ENCODE measurements around the gene ECPAS.

Gene ECPAS

GRCh38 chr9:111386386-111386785 lies 97.8 kb downstream of the ECPAS start:
- no peak for TF ChIP-seq CSRNP3 (CRISPR knock-in tag; IDR thresholded peaks at IDR 0.05)
- TF ChIP-seq GLIS3 (CRISPR knock-in tag; IDR thresholded peaks at IDR 0.05) = no peak
- no peak for TF ChIP-seq ZFP30 (CRISPR knock-in tag; IDR thresholded peaks at IDR 0.05)
- no peak for TF ChIP-seq ZNF565 (CRISPR knock-in tag; conservative IDR thresholded peaks at IDR 0.05; ENCODE audit: low read depth)
- TF ChIP-seq ZFP3 (CRISPR knock-in tag; IDR thresholded peaks at IDR 0.05) = no peak
- no peak for TF ChIP-seq OSR1 (CRISPR knock-in tag; IDR thresholded peaks at IDR 0.05)
- ATAC-seq = no peak

GRCh38 chr9:111381006-111381405 lies 103.2 kb downstream of the ECPAS start:
- TF ChIP-seq PPARA (CRISPR knock-in tag; IDR thresholded peaks at IDR 0.05; ENCODE audit: borderline replicate concordance) = no peak
- no peak for TF ChIP-seq ZNF70 (CRISPR knock-in tag; IDR thresholded peaks at IDR 0.05)
- no peak for TF ChIP-seq ZNF565 (CRISPR knock-in tag; conservative IDR thresholded peaks at IDR 0.05; ENCODE audit: low read depth)
- TF ChIP-seq ARNTL (CRISPR knock-in tag; IDR thresholded peaks at IDR 0.05; ENCODE audit: borderline replicate concordance, low read depth) = no peak
- TF ChIP-seq OSR1 (CRISPR knock-in tag; IDR thresholded peaks at IDR 0.05) = no peak
- TF ChIP-seq BACH2 (CRISPR knock-in tag; IDR thresholded peaks at IDR 0.05; ENCODE audit: borderline replicate concordance) = no peak
- TF ChIP-seq ZFP30 (CRISPR knock-in tag; IDR thresholded peaks at IDR 0.05) = no peak
- no peak for TF ChIP-seq ESRRG (CRISPR knock-in tag; IDR thresholded peaks at IDR 0.05)
- no peak for TF ChIP-seq CSDC2 (CRISPR knock-in tag; IDR thresholded peaks at IDR 0.05)
- no peak for TF ChIP-seq PATZ1 (CRISPR knock-in tag; IDR thresholded peaks at IDR 0.05; ENCODE audit: borderline replicate concordance)
- TF ChIP-seq CSRNP3 (CRISPR knock-in tag; IDR thresholded peaks at IDR 0.05) = no peak
- TF ChIP-seq ZFP3 (CRISPR knock-in tag; IDR thresholded peaks at IDR 0.05) = no peak
- TF ChIP-seq RARB (CRISPR knock-in tag; IDR thresholded peaks at IDR 0.05) = no peak
- no peak for TF ChIP-seq ZNF8 (CRISPR knock-in tag; IDR thresholded peaks at IDR 0.05)
- no peak for TF ChIP-seq POU6F1 (CRISPR knock-in tag; IDR thresholded peaks at IDR 0.05; ENCODE audit: borderline replicate concordance, low read depth)
- ATAC-seq = no peak

GRCh38 chr9:111375817-111376564 lies 108.2 kb downstream of the ECPAS start:
- ATAC-seq = no peak
- TF ChIP-seq PPARA (CRISPR knock-in tag; IDR thresholded peaks at IDR 0.05; ENCODE audit: borderline replicate concordance) (no peak), ESRRG (CRISPR knock-in tag; IDR thresholded peaks at IDR 0.05) (no peak), TSHZ2 (CRISPR knock-in tag; IDR thresholded peaks at IDR 0.05) (no peak)

- ATAC-seq = no peak
- TF ChIP-seq ESRRG (CRISPR knock-in tag; IDR thresholded peaks at IDR 0.05) (no peak), PPARA (CRISPR knock-in tag; IDR thresholded peaks at IDR 0.05; ENCODE audit: borderline replicate concordance) (no peak), TSHZ2 (CRISPR knock-in tag; IDR thresholded peaks at IDR 0.05) (no peak), POU6F1 (CRISPR knock-in tag; IDR thresholded peaks at IDR 0.05; ENCODE audit: borderline replicate concordance, low read depth) (no peak), CSDC2 (CRISPR knock-in tag; IDR thresholded peaks at IDR 0.05) (no peak), TCF4 (CRISPR knock-in tag; IDR thresholded peaks at IDR 0.05; ENCODE audit: borderline replicate concordance) (no peak), ZNF565 (CRISPR knock-in tag; conservative IDR thresholded peaks at IDR 0.05; ENCODE audit: low read depth) (no peak), ZNF8 (CRISPR knock-in tag; IDR thresholded peaks at IDR 0.05) (no peak), BACH2 (CRISPR knock-in tag; IDR thresholded peaks at IDR 0.05; ENCODE audit: borderline replicate concordance) (no peak), SNAI2 (CRISPR knock-in tag; IDR thresholded peaks at IDR 0.05) (no peak), OSR1 (CRISPR knock-in tag; IDR thresholded peaks at IDR 0.05) (no peak), ISL1 (CRISPR knock-in tag; IDR thresholded peaks at IDR 0.05) (no peak)
Observed at GRCh38 chr9:111375062-111375461, 109.1 kb downstream of the ECPAS start.
